ENCODE results near the gene ITGAL. TPM values are rescaled to one million over a fixed set of nuclear protein-coding genes. Genes with fewer than 3 reads are reported as not detected.
A peak's percentile ranks its signal among the peaks of the same experiment; 100 is the strongest.

ITGAL gene
- total and polyA plus RNA-seq, 2 of the 13 experiments (the other 11 are each of a cell fraction or from before 2014, with no cell fraction given): 0.86 to 1.2 TPM

GRCh38 chr16:30521476-30521872 is 48.9 kb downstream of the ITGAL start:
- no peaks in the 10 kb centered on the region for H3K9me3 ChIP-seq (ENCODE audit: low read length)
- in situ Hi-C loops (cut with HindIII; ENCODE audit: extremely low pct_ligation_motif_present, low pct_unique_long_range_greater_than_20kb): no loop called here
- ATAC-seq (no peak), DNase-seq (ENCODE audit: low spot score) (no peak), FAIRE-seq (no peak)
- H3K36me3 ChIP-seq (replicated peaks in 1 of 2; ENCODE audit: control insufficient read depth in 1 of 2, insufficient read depth in 2 of 2, low read length in 2 of 2): peaks cover 1 to 8% of the 10 kb centered on the region in 2 experiments; a peak in 1 of 5 replicates
- H4K20me1 ChIP-seq (ENCODE audit: insufficient read depth, low read length): no peaks in the 10 kb centered on the region
- no TSS peak for BruUV-seq (replicated peaks)
- H3K9ac ChIP-seq (ENCODE audit: insufficient read depth, low read depth, low read length): peak overlapping the region; percentile 51
- H3K4me1 ChIP-seq (ENCODE audit: insufficient read depth, low read length): peaks cover 55% of the 10 kb centered on the region
- H3K27ac ChIP-seq (ENCODE audit: extremely low read length, insufficient read depth, low read length): no peak overlapping the region
- POLR2A ChIA-PET: interaction anchor here (1.2 to 1.8 kb wide), 3 partner anchors 36 to 92 kb away, joined by 7 to 11 read pairs (median 9); partner anchors contain the start of genes DCTPP1 and ZNF764
- intact Hi-C loops (cut with micrococcal nuclease; ENCODE audit: unreplicated experiment): loop anchor here (10.0 kb wide), 1 partner anchor 133 kb away; the partner anchor contains the start of genes FBRS and PRR14
- peak overlapping the region; percentile 59 for H2AFZ ChIP-seq (ENCODE audit: low read length)
- peak overlapping the region in 1 of 3 experiments; percentile 61; a peak in 1 of 6 replicates for H3K4me3 ChIP-seq (replicated peaks in 1 of 3; ENCODE audit: insufficient read depth in 1 of 3, low read depth in 2 of 3, low read length in 3 of 3)
- CTCF ChIA-PET (ENCODE audit: low intra/inter-chr PET ratio, low total read pairs): no interaction called here
- H3K27me3 ChIP-seq (ENCODE audit: control insufficient read depth in 1 of 2, insufficient read depth in 2 of 2, low read length in 2 of 2): no peaks in the 10 kb centered on the region
- WGBS (ENCODE audit: low lambda C conversion rate): 77% methylated on average over 7 of the region's 7 CpGs
- peak overlapping the region; percentile 86 for H3K4me2 ChIP-seq (ENCODE audit: low read depth, low read length)
- H3K79me2 ChIP-seq (ENCODE audit: insufficient read depth, low read length): no peaks in the 10 kb centered on the region
- no peak for TF ChIP-seq HCFC1 (IDR thresholded peaks at IDR 0.05; ENCODE audit: low read depth, low read length)
- no peak for TF ChIP-seq MATR3 (CRISPR knock-in tag; IDR thresholded peaks at IDR 0.05)
- TF ChIP-seq ZNF646 (CRISPR knock-in tag; IDR thresholded peaks at IDR 0.05): no peak
- peak; percentile 4; the same call in 1 of the 2 replicates for TF ChIP-seq IRF2 (CRISPR knock-in tag; IDR thresholded peaks at IDR 0.05)
- no peak for TF ChIP-seq FOSL2 (CRISPR knock-in tag; IDR thresholded peaks at IDR 0.05)
- TF ChIP-seq SMAD9 (CRISPR knock-in tag; IDR thresholded peaks at IDR 0.05): no peak
- no peak for TF ChIP-seq CREB1 (IDR thresholded peaks at IDR 0.05)
- no peak for TF ChIP-seq CREB1 (CRISPR knock-in tag; IDR thresholded peaks at IDR 0.05)
- no peak for TF ChIP-seq NCOA2 (CRISPR knock-in tag; IDR thresholded peaks at IDR 0.05)
- no peak for TF ChIP-seq RARA (CRISPR knock-in tag; IDR thresholded peaks at IDR 0.05)
- no peak for TF ChIP-seq MEF2D (CRISPR knock-in tag; IDR thresholded peaks at IDR 0.05)
- TF ChIP-seq HNRNPH1 (optimal IDR thresholded peaks at IDR 0.05; ENCODE audit: low read depth, low read length): no peak
- no peak for TF ChIP-seq ZNF576 (CRISPR knock-in tag; IDR thresholded peaks at IDR 0.05)
- TF ChIP-seq SRSF9 (IDR thresholded peaks at IDR 0.05; ENCODE audit: borderline replicate concordance, insufficient read depth, low read depth, low read length, poor library complexity, severe bottlenecking): no peak
- TF ChIP-seq ELF1 (CRISPR knock-in tag; IDR thresholded peaks at IDR 0.05): no peak
- 0 out of 2 replicates have a peak, but pooled peaks have one; percentile 4 for TF ChIP-seq ZNF225 (CRISPR knock-in tag; IDR thresholded peaks at IDR 0.05)
- no peak for TF ChIP-seq ZNF17 (CRISPR knock-in tag; IDR thresholded peaks at IDR 0.05)
- no peak for TF ChIP-seq DPF2 (CRISPR knock-in tag; IDR thresholded peaks at IDR 0.05; ENCODE audit: borderline replicate concordance, low read depth)
- no peak for TF ChIP-seq ZNF569 (CRISPR knock-in tag; IDR thresholded peaks at IDR 0.05; ENCODE audit: borderline replicate concordance)
- no peak for TF ChIP-seq NR1H2 (CRISPR knock-in tag; IDR thresholded peaks at IDR 0.05; ENCODE audit: borderline replicate concordance, low read depth)
- TF ChIP-seq ZNF430 (CRISPR knock-in tag; IDR thresholded peaks at IDR 0.05): 0 out of 2 replicates have a peak, but pooled peaks have one; percentile 28
- no peak for TF ChIP-seq NFYB (CRISPR knock-in tag; IDR thresholded peaks at IDR 0.05)
